PC-3 (cell line): ENCODE data around the gene KRTAP12-4.

Source experiments
- CTCF ChIP-seq: fragments of 300-600 bp; sonication (generic); conservative IDR thresholded peaks from 2 replicates; pipeline ENCODE4 v1.5.1; 2017; ENCODE audit warnings: antibody characterized with exemption, low read depth, mild to moderate bottlenecking, low read length
- EZH2 ChIP-seq: fragments of 300-600 bp; sonication (generic); IDR thresholded peaks from one replicate; pipeline ENCODE4 v1.6.1; 2017; ENCODE audit warnings: antibody characterized with exemption, mild to moderate bottlenecking, low read length; ENCODE audit not compliant: unreplicated experiment
- EZH2phosphoT487 ChIP-seq: fragments of 300-600 bp; sonication (generic); IDR thresholded peaks from 2 replicates; pipeline ENCODE4 v1.6.1; 2018; ENCODE audit warnings: mild to moderate bottlenecking, antibody characterized with exemption, low read length, borderline replicate concordance

- TF ChIP-seq CTCF, result no peak
- TF ChIP-seq EZH2phosphoT487, result no peak
- no peak for TF ChIP-seq EZH2
Measured at GRCh38 chr21:44628707-44629391, 25.6 kb downstream of the KRTAP12-4 start.
